ENCODE measurements around the gene IL4I1. TPM values are rescaled to one million over a fixed set of nuclear protein-coding genes. Genes with fewer than 3 reads are reported as not detected.

The IL4I1 gene
- total and polyA plus RNA-seq, 7 donors: 0.05 to 3.3 (median 0.39) TPM

DNA sequence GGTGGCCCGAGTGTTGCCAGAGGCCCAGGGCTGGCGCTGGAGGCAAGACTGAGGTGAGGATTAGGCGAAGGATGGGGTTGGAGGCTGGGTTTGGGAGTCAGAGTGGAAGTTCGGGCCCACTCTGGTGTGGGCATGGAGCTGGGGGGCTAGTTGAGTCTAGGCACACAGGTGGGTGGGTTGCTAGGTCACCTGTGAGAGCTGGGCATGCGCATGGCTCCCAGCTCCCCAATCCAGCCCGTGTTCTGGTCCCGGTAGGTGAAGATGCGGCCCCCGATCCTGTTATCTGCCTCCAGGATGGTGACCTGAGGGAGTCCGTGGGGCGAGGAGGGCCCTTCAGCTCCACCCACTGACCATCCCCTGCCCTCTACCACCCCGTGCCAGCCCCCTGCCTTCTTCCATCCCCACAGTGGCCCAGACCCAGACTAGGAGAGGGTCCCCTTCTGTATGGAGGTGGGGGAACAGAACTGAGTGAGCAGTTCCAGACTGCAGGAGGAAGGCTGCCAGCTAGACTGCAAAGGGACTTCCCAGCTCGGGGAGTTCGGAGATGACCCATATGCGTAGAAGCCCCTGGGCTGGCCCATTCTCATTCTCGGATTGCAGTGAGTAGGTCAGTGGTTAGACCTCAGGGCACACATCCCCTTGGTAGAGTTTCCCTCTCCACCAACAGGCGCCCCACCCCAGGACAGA lies 1.7 kb downstream of the IL4I1 start:
- intact Hi-C loops (cut with DNase I): loop anchor here in 1 of 2 donors (5.0 kb wide), 1 partner anchor 32 kb away; the partner anchor contains the start of genes ATF5 and NUP62
- TF ChIP-seq, protein P1, sequence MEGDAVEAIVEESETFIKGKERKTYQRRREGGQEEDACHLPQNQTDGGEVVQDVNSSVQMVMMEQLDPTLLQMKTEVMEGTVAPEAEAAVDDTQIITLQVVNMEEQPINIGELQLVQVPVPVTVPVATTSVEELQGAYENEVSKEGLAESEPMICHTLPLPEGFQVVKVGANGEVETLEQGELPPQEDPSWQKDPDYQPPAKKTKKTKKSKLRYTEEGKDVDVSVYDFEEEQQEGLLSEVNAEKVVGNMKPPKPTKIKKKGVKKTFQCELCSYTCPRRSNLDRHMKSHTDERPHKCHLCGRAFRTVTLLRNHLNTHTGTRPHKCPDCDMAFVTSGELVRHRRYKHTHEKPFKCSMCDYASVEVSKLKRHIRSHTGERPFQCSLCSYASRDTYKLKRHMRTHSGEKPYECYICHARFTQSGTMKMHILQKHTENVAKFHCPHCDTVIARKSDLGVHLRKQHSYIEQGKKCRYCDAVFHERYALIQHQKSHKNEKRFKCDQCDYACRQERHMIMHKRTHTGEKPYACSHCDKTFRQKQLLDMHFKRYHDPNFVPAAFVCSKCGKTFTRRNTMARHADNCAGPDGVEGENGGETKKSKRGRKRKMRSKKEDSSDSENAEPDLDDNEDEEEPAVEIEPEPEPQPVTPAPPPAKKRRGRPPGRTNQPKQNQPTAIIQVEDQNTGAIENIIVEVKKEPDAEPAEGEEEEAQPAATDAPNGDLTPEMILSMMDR (IDR thresholded peaks at IDR 0.05): no peak
- H3K36me3 ChIP-seq (ENCODE audit: insufficient read depth in 1 of 2, low read depth in 1 of 2): no peaks in the 10 kb centered on the region
- WGBS, 3 donors: 78 to 85% (median 81%) methylated on average over 17 of the region's 17 CpGs
- DNase-seq (no peak), ATAC-seq (no peak)
- no peak overlapping the region for H3K4me3 ChIP-seq
- H3K9me3 ChIP-seq: no peaks in the 10 kb centered on the region
- no peaks in the 10 kb centered on the region for H3K27me3 ChIP-seq (ENCODE audit: insufficient read depth in 3 of 3, low read length in 2 of 3)
- no peak overlapping the region for H3K27ac ChIP-seq
- H3K4me1 ChIP-seq: peaks cover 5% of the 10 kb centered on the region

DNA sequence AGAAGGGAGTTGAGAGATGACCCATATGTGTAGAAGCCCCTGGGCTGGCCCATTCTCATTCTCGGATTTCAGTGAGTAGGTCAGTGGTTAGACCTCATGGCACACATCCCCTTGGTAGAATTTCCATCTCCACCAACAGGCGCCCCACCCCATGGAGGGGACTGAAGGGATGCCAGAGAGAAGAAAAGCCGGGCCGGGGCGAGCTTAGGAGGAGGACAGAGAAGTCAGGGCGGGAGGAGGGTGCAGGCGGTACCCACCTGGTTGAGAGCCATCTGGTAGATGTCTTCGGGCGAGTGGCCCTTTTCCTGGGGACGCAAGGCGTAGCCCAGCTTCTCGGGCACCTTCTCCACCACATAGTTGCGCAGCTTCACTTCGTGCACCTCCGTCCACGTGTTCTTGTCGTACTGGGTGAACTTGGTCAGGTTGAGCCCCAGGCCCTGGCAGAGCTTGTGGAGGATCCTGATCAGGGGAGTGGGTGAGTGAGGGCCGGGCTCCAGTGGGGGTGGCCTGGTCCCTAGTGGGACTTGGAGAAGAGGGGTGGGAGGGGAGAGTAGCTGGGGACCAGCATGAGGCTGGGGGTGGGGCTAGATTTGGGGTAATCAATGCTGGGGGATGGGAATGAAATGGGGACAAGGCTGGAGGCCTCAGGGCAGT lies 2.5 kb downstream of the IL4I1 start:
- H3K4me3 ChIP-seq: no peak overlapping the region
- TF ChIP-seq, protein P1 (IDR thresholded peaks at IDR 0.05): no peak
- no peak overlapping the region for H3K27ac ChIP-seq
- H3K9me3 ChIP-seq: no peaks in the 10 kb centered on the region
- H3K36me3 ChIP-seq (ENCODE audit: insufficient read depth in 1 of 2, low read depth in 1 of 2): peaks cover 0 to 4% of the 10 kb centered on the region in 2 donors
- peaks cover 9% of the 10 kb centered on the region for H3K4me1 ChIP-seq
- no peak for ATAC-seq
- DNase-seq: no peak
- intact Hi-C loops (cut with DNase I): loop anchor here in 1 of 2 donors (5.0 kb wide), 1 partner anchor 33 kb away; the partner anchor contains the start of genes ATF5 and NUP62
- WGBS, 3 donors: 88 to 96% (median 90%) methylated on average over 18 of the region's 18 CpGs
- no peaks in the 10 kb centered on the region for H3K27me3 ChIP-seq (ENCODE audit: insufficient read depth in 3 of 3, low read length in 2 of 3)

DNA sequence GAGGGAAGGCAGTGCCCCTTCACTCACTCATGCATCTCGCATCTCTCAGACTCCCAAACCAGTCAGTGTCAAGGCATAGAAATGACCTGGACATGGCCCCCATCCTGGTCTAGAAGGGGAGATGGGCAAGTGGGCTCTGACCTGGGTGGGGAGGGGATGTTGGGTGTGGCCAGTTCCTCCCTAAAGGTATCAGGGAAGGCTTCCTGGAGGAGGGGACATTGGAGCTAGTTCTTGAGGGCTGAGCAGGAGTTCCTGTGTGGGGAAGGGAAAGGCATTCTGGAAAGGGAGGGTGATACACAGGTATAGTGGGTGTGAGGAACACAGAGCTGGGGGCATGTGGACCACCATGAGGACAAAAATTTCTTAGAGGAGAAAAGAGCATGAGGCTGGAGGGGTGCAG lies 4.0 kb downstream of the IL4I1 start:
- H3K4me3 ChIP-seq: no peak overlapping the region
- peaks cover 0 to 16% of the 10 kb centered on the region in 2 donors for H3K36me3 ChIP-seq (ENCODE audit: insufficient read depth in 1 of 2, low read depth in 1 of 2)
- TF ChIP-seq, protein P1 (IDR thresholded peaks at IDR 0.05): no peak
- H3K27ac ChIP-seq: no peak overlapping the region
- WGBS, 3 donors: 78 to 93% (median 92%) methylated on average over 1 of the region's 1 CpG
- H3K9me3 ChIP-seq: no peaks in the 10 kb centered on the region
- ATAC-seq (no peak), DNase-seq (no peak)
- intact Hi-C loops (cut with DNase I): loop anchor here in 1 of 2 donors (5.0 kb wide), 1 partner anchor 35 kb away; the partner anchor contains the start of genes ATF5 and NUP62
- no peaks in the 10 kb centered on the region for H3K27me3 ChIP-seq (ENCODE audit: insufficient read depth in 3 of 3, low read length in 2 of 3)
- H3K4me1 ChIP-seq: peaks cover 9% of the 10 kb centered on the region

DNA sequence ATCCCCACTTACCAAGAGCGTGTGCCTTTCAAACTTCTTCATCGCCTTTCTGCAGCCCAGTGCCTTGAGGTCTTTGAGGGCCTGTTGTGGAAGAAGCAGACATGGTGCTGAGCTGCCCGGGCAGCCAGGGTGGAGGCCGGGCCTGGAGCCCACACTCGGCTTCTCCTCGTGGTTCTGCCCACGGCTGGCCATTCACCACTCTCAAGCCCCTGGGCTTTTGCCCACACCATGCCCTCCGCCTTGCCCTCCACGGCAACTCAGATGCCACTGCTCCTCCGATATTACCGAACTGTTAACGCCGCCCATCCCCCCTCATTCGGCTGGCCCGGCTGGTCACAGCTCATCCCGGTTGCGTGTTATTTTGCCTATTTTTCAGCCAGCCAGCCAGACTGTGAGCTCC lies 5.3 kb downstream of the IL4I1 start:
- DNase-seq: no peak
- no peak for ATAC-seq
- TF ChIP-seq, protein P1 (IDR thresholded peaks at IDR 0.05): no peak
- Histone ChIP-seq H3K27ac (no peak overlapping the region), H3K27me3 (ENCODE audit: insufficient read depth in 3 of 3, low read length in 2 of 3) (no peaks in the 10 kb centered on the region), H3K36me3 (ENCODE audit: insufficient read depth in 1 of 2, low read depth in 1 of 2) (peaks cover 0 to 27% of the 10 kb centered on the region in 2 donors), H3K9me3 (no peaks in the 10 kb centered on the region), H3K4me3 (no peak overlapping the region), H3K4me1 (peaks cover 9% of the 10 kb centered on the region)
- intact Hi-C loops (cut with DNase I): loop anchor here in 1 of 2 donors (5.0 kb wide), 1 partner anchor 36 kb away; the partner anchor contains the start of genes ATF5 and NUP62
- WGBS, 3 donors: 75 to 79% (median 76%) methylated on average over 17 of the region's 17 CpGs
